NCI-H2196 (cell line): ENCODE results near the gene SMG6.

Experiments used
- DNase-seq: peaks from one replicate; lab custom pipeline; 2025; ENCODE audit not compliant: unreplicated experiment; lab: John Stamatoyannopoulos, UW

The SMG6 gene

DNA sequence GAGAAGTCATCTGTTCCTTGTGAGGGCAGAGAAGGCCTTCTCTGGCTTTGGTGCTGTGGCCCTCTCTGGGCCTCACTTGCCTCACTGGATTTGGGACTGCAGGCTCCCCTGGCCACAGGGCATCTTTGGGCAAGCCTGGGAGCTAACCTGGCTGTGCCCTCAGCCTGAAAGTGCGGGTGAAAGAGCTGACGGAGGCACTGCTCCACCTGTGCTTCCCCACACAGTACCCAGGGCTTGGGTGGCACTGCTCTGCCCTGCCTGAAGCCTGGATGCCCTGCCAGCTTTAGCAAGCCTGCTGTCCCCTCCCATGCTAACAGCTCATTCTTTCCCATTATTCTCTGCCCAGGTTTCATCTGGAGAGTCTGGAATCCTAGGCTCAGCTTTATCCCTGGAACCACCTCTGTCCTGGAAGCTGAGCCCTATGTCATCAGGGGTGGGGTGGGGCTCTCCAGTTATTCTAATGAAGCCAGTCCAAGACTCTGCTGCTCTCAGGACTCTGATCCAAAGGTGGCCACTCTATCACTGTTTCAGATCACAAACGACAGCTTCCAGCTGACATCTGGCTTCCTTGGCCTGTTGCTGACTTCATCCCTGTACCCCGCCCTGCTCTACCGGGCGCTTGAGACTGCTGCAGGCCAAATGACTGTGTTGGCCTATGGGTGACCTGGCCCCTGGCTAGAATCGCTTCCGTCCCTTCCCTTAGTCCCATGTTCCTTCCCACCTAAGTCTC, 219.4 kb downstream of the SMG6 start:
- no peak for DNase-seq

DNA sequence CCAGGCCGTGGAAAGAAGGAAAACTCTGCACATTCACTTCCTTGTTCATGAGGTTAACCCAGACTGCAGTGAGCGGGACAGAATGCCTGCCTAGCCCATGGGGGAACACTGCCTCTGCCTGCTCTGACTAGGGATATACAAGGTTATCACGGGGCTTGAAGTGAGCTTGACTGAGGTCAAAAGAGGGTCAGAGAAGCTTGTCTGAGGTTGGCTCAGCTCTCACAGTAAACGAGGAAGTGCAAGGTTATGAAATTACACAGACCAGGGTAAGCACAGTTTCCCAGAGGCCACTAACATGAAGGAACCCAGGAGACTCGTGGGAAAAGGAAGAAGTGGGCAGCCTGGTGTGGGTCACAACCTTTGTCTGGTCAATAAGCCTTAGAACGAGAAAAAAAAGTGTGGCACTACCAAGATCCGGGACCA, 220.0 kb downstream of the SMG6 start:
- peak; percentile 4 for DNase-seq

DNA sequence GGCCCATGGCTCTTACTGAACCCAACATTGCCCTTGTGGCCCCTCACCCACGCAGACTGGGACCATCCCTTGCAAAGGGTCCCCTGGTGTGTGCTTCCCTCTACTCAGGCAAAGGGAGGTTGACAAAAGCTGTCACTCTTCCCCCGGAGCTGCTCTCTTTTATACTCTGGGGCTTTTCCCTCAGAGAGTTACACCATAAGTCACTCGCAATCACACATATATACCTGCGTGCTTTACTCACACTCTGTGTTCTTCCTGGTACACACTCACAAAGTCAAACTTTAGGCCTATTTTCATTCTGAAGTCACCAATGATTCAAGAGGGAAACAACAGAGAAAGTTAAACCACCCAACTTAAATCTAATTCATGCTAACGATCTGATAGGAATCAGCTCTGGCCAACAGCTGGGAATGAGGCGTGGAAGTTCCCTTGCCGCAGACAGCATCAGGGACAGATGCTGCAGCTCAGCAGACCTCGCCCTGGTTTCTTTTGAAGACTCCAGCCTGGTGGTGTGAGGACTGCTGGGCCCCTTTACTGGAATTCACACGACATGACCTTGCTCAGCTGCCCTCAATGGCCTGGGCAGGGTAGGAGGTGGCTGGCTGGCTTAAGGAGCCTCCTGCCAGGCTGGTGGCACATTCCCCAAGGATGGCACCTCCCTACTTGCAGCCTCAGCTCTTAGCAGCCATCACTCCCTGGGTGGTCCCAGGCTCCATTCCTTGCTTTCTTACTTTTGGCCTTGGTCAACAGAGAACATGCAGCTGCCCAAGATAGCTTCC, 221.4 kb downstream of the SMG6 start:
- no peak for DNase-seq

DNA sequence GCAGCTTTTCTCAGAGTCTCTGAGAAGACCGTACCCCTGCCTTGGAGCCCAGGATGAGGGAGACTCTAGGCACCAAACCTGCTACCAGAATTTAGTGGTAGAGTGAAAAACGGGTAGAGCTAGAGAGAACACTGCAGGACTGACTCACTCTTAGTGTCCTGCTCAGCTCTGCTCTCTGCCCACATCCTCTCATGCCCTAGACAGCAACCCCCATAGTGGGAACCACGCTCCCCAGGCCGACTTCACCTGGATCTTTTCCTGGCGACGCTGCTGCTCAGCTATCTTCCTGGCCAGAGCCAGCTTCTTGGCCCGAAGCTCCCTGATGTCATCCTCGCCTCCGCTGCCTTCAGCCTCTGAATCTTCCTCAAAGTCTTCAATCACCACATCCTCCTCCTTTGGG, 222.0 kb downstream of the SMG6 start:
- no peak for DNase-seq

DNA sequence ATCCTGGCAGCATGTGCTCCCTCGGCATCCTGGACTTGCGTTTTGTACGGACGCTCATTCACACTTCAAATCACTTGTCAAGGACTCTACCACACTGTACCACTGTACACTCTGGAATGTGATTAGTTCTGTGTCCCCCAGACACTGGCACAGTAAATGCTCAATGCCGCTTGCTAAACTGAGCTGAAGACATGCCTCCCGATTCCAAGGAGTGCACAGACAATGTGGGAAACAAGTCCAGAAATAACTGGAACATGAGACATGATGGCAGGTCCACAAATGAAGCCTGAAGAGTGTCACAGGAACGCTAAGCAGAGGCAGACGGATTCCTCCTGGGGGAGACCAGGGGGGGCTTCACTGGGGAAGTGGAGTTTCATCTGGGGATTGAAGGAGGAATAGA, 226.5 kb downstream of the SMG6 start:
- DNase-seq, result no peak

DNA sequence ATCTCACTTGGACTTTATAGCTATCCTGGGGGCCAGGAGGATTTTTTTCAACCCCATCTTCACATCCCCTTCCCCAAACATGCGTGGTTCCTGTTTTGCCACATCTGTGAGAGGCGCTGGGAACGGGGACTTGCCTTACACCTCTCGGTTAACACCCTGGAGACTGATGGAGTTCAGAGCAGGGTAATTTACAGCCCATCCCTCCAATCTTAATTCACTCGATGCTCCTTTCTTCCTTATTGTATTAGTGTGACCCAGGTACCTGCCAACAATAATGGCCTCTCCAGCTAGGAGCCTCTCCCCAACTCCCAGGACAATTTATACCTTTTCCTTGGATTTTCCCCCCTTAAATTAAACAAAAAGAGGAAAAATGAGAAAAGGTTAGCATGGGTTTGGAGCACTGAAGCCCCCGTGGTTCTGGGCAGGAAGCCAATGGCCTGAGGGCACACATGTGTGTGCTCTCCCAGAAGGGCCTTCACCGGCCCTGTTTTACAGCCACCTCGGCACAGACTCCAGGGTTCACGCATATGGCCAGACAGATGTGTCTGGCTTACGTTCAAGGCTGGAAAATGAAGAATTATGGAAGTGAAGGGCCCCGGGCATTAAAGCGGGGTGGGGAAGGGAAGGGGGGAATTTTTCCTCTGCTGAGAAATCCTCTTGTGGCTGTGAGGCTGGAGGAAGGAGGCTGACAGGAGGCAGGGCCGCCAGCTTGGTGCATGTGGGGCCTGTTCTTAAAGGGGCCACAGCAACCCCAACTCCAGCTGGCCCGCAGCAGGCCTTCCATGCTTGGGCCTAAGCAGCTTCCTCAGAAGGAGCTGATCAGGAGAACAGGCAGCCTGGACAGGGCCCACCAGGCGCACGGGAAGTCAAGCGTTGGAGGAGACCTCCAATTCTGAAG, 227.2 kb downstream of the SMG6 start:
- DNase-seq, result no peak

DNA sequence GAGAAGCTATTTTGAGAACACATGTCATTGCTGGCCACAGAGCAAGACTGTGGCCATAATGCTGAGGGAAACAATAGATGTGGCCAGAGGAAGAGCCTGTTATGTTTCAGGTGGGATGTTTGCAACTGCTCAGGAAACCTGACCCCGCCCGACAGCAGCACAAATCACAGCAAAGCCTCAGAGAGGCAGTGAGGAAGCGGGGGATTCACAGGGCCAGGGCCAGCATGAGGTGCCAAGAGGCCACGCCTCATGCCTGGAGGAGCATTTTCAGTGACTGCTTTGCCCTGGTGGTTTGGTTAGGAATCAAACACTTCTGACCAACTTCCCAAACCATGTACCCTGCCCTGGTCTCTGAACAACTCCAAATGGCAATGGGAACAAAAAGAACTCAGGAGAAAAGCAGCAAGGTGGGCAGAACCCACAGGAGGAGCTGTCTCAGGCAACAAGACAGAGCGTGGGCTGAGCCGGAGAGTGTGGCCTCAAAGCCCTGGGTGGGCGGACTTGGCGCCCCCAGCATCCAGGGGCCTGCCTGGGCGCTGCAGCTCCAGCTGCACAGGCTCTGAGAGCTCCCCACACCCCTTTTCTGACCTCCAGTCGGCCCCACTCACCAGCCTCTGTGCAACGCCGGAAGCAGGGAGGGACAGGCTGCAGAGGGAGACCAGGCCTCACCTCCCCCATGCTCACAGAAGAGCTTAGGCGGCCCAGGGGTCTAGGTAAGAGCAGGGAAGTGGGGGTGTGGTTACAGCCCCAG, 228.1 kb downstream of the SMG6 start:
- no peak for DNase-seq

DNA sequence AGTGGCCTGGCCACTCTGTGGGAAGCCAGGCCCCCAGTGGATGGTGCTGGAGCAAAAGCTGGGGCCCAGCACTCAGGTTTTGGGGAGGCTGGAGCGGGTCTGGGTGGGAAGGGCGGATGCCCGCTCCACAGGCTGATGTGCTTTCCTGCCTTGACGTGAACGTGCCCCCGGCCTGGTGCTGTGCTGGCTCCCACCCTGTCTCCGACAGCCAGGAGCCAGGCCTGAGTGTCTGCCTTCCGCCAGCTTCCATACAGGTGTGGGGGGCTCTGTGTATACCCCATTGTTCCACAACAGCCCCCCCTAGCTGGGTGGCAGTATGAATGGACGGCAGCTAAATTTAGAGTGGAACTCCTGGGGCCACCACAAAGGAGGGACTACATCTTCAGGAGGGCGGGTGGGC, 228.7 kb downstream of the SMG6 start:
- DNase-seq, result no peak

DNA sequence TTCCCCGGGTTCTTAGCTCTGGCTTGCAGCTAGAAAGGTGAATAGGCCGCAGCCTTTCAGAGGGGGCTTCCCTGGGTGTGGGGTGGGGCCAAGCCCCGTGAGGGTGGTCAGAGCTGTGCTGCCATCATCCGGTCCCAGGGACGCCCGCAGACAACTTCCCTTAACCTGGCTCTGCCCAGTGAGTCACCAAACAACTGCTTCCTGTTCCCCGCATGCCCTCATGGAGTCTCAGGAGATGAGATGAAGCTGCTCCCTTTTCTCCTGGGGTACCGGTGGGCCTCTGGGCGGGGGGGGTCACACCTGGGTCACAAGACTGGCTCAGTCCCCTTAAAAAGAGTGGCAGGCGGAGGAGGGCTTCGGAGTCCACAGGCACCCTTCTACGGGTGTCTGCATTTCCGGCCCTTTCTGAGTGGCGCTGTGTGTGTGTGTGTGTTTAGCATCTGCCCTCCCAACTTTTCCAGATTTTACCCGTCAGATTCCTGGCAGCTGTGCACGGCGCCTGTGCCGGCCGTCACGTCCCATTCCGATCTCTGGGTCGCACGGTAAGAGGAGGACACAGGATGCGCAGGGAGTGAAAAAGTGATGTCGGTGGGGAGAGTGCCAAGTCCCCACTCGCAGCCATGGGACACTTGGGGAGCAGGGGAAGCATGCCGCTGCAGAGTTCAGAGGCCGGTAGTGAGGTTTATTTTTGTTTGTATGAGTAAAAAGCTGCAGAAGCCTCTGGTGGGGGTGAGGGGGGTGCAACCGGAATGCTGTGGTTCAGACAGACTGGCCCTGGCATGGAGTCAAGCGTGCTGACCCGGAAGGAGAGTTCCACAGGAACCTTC, 231.9 kb downstream of the SMG6 start:
- no peak for DNase-seq

DNA sequence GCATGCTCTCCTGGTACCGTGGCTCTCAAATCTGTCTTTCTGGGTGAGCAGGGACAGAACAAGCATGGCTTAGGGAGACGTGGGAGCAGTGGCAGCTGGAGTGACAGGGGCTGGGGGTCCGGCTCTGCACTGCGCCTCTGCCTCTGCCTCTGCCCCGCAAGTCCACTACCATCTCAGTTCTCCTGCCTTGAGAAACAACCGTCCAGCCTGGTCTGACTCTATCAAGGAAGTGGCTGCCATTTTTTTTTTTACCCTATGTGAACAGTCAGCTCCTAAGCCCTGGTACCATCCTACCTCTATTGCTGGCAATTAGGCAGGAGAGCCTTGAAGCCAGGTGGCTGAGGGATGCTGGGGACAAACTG, 232.6 kb downstream of the SMG6 start:
- no peak for DNase-seq

DNA sequence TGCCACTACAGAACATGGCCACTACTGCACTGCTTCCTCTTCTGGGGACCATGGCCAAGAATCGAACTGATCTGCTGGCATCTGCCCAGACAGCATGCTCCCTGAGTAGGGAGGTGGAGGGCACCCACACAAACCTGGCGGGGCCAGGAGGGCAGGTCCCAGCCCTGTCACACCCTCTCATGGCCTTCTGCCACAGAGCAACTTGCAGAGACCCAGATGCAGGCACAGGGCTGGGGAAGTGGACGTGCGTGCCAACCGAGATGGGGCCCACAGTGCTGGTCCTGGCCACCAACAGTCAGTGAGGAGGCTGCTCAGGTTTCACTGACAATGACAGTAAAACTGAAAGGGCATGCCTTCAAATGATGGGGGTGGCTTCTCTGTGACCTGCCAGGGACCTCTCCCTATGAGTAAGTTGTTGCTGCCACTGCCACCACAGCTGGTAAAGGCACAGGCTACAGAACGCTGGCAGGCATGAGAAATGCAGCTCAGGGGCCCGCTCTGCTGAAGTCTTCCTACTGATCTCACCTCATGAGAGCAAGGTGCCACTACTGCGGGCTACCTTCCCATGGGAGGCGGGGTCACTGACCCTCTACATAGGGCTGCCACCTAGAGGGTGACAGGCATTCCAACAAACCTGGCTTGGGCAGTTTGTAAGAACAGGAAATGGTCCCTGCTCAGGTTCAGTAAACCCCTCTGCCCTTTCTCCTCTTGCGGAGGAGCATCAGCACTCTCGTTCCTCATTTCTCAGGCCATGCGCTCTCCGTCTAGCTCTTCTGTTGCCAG, 233.2 kb downstream of the SMG6 start:
- peak; percentile 11 for DNase-seq

DNA sequence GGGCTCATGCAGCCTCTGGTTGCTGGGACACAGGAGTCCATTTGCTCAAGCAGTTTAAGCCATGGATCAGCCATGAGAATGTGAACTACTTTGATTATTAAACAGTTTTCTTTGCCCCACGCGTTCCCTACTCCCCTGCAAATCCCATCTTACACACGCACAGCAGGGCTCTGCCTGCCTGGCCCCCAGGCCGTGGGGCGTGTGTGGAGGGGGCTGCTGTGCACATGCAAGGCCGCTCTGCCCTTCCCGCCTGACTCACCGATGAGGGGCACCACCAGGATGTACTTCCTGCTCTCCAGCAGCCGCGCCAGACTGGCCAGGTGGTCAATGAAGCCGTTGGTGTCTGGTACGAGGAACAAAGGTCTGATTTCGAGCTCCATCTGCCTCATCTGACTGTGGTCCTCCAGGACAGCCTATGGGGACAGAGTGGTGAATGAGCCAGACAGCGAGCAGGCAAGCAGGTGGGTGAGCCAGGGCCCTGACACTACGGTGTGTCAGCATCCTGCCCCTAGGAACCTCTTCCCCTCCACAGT, 235.0 kb downstream of the SMG6 start:
- no peak for DNase-seq

DNA sequence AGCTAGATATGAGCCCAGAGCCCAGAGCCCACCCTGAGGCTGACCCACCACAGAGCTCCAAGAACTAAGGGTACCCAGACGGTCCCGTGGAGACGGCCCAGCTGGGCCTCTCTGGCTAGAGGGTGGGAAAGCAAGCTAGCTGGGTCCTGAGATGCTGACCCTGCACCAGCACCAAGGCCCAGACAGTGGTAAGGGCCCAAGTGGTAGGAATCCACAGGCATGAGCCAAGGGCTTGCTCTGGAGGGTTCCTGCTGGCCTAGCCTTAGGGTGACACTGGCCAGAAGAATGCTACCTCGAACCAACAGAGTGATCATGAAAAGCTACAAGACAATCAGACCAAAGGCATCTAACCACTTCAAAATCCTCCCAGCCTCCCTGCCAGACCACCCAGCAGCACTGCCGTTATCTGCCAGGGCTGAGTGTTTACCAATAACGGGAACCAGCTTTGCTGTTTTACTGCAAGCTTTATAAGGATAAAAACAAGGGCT, 235.5 kb downstream of the SMG6 start:
- DNase-seq, result no peak

DNA sequence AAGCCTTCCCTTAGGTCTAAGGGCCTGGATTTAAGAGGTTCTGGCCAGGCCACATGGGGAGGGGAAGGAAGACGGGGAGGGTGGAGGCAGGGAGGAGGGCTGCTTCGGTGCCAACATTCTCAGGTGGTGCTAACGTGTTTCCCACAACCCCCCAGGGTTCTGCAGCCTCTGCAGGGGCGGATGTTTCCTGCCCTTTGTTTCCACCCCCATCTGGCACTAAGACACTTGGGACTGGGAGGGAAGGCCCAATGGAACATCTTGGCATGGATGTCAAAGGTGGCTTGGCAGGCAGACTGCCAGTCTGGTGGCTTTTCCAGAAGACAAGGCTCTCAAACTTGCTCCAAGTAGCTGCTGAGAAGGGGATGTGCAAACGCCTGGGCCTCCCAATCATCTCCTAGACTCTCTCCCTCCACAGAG, 236.0 kb downstream of the SMG6 start:
- DNase-seq, result peak; percentile 32

DNA sequence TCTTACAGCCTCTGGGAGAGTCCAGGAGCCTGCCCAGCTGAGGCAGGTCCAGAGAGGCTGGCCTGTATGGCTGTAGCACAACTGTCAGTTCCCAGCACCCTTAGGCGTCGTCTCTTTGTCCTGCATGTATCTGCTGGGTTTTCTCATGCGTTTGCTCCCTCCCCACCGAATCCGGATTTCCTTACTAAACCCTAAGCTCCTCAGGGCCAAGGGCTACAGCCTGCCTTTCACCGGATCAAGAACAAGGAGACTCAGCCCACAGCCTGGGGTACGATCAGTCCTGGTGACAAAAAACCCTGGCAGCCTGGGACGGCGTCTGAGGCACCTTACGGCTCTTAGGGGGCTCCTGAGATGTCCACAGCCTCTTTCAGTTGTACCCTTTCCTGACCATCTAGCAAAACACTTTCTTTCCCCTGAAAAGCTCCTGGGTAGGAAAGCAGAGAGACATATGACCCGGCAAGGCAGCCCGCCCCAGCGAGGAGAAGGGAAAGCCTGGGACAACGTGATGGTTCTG, 236.5 kb downstream of the SMG6 start:
- no peak for DNase-seq

DNA sequence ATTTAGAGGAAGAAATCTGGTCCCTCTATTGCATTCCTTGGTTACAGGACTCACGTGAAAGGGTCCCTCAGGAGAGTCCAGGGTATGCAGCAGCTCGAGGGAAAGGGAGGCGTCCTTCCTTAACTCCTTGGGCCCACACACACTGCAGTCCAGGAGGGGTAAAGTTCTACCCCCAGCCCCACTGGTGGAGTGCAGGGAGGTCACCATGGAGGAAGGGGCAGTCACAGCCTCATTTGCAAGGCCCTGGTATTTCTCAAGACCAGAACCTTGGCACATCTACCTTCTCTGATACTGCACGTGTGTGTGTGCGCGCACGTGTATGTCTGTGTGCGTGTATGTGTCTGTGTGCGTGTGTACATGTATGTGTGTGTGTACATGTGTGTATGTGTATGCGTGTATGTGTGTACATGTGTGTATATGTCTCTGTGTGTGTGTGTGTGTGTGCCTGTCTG, 237.6 kb downstream of the SMG6 start:
- DNase-seq, result no peak

DNA sequence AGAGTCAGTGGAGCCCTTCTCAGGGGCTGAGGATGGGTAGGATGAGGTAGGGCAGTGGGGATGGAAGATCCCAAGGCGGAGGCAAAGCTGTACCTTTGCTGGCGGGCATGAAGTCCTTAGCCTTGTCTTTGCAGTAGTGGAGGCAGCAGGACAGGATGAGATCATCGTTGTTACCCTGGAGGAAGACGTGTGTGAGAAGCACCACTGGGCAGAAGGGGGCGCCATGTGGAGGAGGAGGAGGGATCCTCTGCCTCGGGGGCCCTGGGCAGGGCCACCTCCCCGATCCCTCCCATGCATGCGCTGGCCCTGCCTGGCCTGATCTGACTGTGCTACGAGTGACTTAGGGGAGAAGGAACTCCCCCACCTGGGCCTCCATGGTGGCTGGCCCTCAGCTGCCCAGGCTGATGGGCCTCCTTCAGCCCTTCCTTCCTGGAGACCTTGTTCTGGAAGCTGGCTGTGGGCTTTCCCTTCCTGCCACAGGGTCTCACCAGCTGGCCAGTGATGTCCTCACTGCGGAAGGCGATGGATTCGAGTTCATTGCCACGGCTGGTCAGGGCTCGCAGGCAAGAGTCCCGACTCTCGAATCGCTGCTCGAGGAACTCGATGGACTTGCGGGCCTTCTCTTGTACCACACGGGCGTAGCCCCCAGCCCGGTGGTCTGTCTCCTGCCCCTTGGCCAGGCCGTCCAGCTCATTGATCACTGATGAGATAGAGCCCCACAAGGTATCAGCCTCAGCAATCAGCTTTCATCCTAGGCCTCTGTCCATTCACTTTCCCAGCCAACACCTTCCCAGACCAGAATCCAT, 238.4 kb downstream of the SMG6 start:
- DNase-seq, result peak; percentile 13

DNA sequence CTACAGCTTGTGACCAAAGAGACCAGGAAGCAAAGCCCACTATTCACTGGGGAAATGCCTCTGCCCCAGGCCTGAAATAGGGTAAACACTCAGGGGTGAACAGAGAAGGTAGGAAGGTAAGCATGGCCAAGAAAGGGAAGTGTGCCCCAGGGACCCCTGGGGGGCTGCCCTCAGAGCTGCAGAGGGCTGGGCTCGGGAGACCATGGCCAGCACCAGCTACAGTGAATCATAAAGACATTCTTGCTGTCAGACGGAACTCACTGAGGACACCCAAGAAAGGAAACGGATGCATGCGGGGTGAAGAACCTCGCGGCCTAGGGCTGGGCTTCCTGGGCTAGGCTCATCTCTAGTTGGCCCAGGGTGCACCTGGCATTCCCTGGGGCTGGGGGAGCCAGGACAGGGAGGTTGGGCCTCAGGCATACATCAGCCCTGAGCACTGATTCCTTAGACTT, 239.0 kb downstream of the SMG6 start:
- DNase-seq, result no peak
